Nephron progenitor cell (in vitro differentiated cells): Measurements from ENCODE around the gene ADGRL4.

Source experiments
- DNase-seq: peaks from one replicate; pipeline ENCODE4 v3.0.0; 2021
- H3K27ac Mint-ChIP-seq: 2 replicates; pipeline ENCODE4 v1.8.0; 2021; ENCODE audit warnings: mild to moderate bottlenecking, moderate library complexity, mixed read lengths
- H3K27me3 Mint-ChIP-seq: 2 replicates; pipeline ENCODE4 v1.8.0; 2021; ENCODE audit warnings: mild to moderate bottlenecking, low read depth, mixed read lengths; ENCODE audit not compliant: poor library complexity
- H3K36me3 Mint-ChIP-seq: 2 replicates; pipeline ENCODE4 v1.8.0; 2021; ENCODE audit warnings: low read depth, mixed read lengths
- H3K4me1 Mint-ChIP-seq: 2 replicates; pipeline ENCODE4 v1.8.0; 2021; ENCODE audit warnings: mixed read lengths
- H3K4me3 Mint-ChIP-seq: 2 replicates; pipeline ENCODE4 v1.8.0; 2021; ENCODE audit warnings: mild to moderate bottlenecking, moderate library complexity, mixed read lengths
- H3K9me3 Mint-ChIP-seq: 2 replicates; pipeline ENCODE4 v1.8.0; 2021; ENCODE audit warnings: mild to moderate bottlenecking, moderate library complexity, mixed read lengths
- CTCF ChIP-seq: fragments of 200-600 bp; sonication (generic); IDR thresholded peaks from 2 replicates; pipeline ENCODE4 v1.5.0; 2021; ENCODE audit warnings: antibody characterized with exemption

Gene ADGRL4

GRCh38 chr1:78864175-78864574 is 142.4 kb downstream of the ADGRL4 start:
- no peak overlapping the region for H3K4me3 Mint-ChIP-seq
- no peaks in the 10 kb centered on the region for H3K27me3 Mint-ChIP-seq
- no peak for TF ChIP-seq CTCF
- H3K36me3 Mint-ChIP-seq: no peaks in the 10 kb centered on the region
- H3K9me3 Mint-ChIP-seq: no peaks in the 10 kb centered on the region
- no peak overlapping the region for H3K27ac Mint-ChIP-seq
- no peak for DNase-seq
- no peaks in the 10 kb centered on the region for H3K4me1 Mint-ChIP-seq

GRCh38 chr1:78856096-78856495 is 150.4 kb downstream of the ADGRL4 start:
- H3K27me3 Mint-ChIP-seq: peaks cover 3% of the 10 kb centered on the region
- H3K4me3 Mint-ChIP-seq: no peak overlapping the region
- DNase-seq: no peak
- H3K36me3 Mint-ChIP-seq: peaks cover 5% of the 10 kb centered on the region
- no peaks in the 10 kb centered on the region for H3K4me1 Mint-ChIP-seq
- TF ChIP-seq CTCF: no peak
- no peak overlapping the region for H3K27ac Mint-ChIP-seq
- peaks cover 9% of the 10 kb centered on the region for H3K9me3 Mint-ChIP-seq

GRCh38 chr1:78855258-78855657 is 151.3 kb downstream of the ADGRL4 start:
- TF ChIP-seq CTCF: no peak
- Mint-ChIP-seq H3K4me3 (no peak overlapping the region), H3K9me3 (peaks cover 10% of the 10 kb centered on the region), H3K36me3 (peaks cover 5% of the 10 kb centered on the region), H3K27ac (no peak overlapping the region), H3K27me3 (peaks cover 3% of the 10 kb centered on the region), H3K4me1 (no peaks in the 10 kb centered on the region)
- DNase-seq: no peak

- Mint-ChIP-seq H3K36me3 (peaks cover 5% of the 10 kb centered on the region), H3K9me3 (peaks cover 10% of the 10 kb centered on the region), H3K4me1 (no peaks in the 10 kb centered on the region), H3K4me3 (no peak overlapping the region), H3K27me3 (peaks cover 3% of the 10 kb centered on the region), H3K27ac (no peak overlapping the region)
- TF ChIP-seq CTCF: no peak
- DNase-seq: no peak
Observed at GRCh38 chr1:78854556-78854955, 152.0 kb downstream of the ADGRL4 start.

- H3K27me3 Mint-ChIP-seq: no peaks in the 10 kb centered on the region
- DNase-seq: no peak
Observed at GRCh38 chr1:78843546-78843945, 163.0 kb downstream of the ADGRL4 start.

More at GRCh38 chr1:78843546-78843945, 163.0 kb downstream of the ADGRL4 start:
- H3K4me3 Mint-ChIP-seq: no peak overlapping the region
- H3K27ac Mint-ChIP-seq: no peak overlapping the region
- H3K4me1 Mint-ChIP-seq: peaks cover 16% of the 10 kb centered on the region
- no peak for TF ChIP-seq CTCF
- peaks cover 4% of the 10 kb centered on the region for H3K9me3 Mint-ChIP-seq
- H3K36me3 Mint-ChIP-seq: no peaks in the 10 kb centered on the region
